22Rv1 (cell line): ENCODE results near the gene TRIM22.

ENCODE experiments used
- ZFX ChIP-seq: fragments of 450-650 bp; IDR thresholded peaks from 2 replicates; pipeline ENCODE4 v1.6.1; 2017; ENCODE audit warnings: antibody characterized with exemption, borderline replicate concordance
- TF ChIP-seq, protein P1 (sequence below): fragments of 450-650 bp; IDR thresholded peaks from 2 replicates; pipeline ENCODE4 v1.5.1; 2017; ENCODE audit warnings: mild to moderate bottlenecking

DNA sequence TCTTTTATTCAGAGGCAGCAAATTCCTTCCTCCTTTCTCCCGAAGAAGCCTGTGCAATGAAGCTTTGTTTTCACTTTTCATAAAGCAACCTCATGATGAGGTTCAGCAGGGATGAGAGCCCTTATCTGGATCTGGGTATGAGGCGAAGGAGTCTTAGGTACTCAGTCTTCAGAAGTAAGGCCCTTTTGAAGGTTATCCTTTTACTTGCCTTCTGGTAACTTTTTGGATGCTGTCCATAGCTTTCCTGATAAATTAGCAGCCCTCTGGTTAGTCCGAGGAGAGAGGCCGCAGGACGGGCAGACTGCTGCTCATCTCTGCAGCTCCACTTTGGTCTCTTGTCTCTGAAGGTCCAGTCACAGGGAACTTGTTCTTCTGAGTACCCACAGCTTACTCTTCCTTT, 1.1 kb downstream of the TRIM22 start:
- TF ChIP-seq, protein P1, sequence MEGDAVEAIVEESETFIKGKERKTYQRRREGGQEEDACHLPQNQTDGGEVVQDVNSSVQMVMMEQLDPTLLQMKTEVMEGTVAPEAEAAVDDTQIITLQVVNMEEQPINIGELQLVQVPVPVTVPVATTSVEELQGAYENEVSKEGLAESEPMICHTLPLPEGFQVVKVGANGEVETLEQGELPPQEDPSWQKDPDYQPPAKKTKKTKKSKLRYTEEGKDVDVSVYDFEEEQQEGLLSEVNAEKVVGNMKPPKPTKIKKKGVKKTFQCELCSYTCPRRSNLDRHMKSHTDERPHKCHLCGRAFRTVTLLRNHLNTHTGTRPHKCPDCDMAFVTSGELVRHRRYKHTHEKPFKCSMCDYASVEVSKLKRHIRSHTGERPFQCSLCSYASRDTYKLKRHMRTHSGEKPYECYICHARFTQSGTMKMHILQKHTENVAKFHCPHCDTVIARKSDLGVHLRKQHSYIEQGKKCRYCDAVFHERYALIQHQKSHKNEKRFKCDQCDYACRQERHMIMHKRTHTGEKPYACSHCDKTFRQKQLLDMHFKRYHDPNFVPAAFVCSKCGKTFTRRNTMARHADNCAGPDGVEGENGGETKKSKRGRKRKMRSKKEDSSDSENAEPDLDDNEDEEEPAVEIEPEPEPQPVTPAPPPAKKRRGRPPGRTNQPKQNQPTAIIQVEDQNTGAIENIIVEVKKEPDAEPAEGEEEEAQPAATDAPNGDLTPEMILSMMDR = no peak
- TF ChIP-seq ZFX = no peak
